H1 (cell line): ENCODE data around the gene PNMA6E. TPM values are rescaled to one million over a fixed set of nuclear protein-coding genes. Genes with fewer than 3 reads are reported as not detected.

Experiments
- CHD7 ChIP-seq: fragments of 300-600 bp; sonication (generic); IDR thresholded peaks from 2 replicates; pipeline ENCODE4 v1.7.1; 2012; ENCODE audit warnings: low read length, moderate library complexity, mild to moderate bottlenecking, inconsistent platforms; ENCODE audit not compliant: insufficient replicate concordance
- polyA plus RNA-seq, 7 experiments: library from polyadenylated mRNA; depleted of rRNA in 3 of 7; stranded (reverse) in 5 of 7; unstranded in 2 of 7; fragments of >200 nt in 5 of 7; fragments of 200-250 nt in 2 of 7; gene quantifications; 1 replicate in 5 of 7; 2 replicates in 1 of 7; 4 replicates in 1 of 7; pipeline versions ENCODE4 v1.2.1 to v1.2.3, GENCODE V29; 2011 to 2013; ENCODE audit warnings: missing spikeins in 2 of 7, mixed read lengths in 2 of 7
- total RNA-seq: library from RNA; stranded (reverse); fragmentation: NEBNext Ultra II Directional; extraction: Animal tissue kit (Norgen Biotek cat#: 25700); gene quantifications from 2 replicates; pipeline ENCODE4 v1.2.1, GENCODE V29; 2021

PNMA6E gene
- total and polyA plus RNA-seq, 2 of the 8 experiments (the other 6 are each of a cell fraction or from before 2014, with no cell fraction given) = not detected

GRCh38 chrX:153408871-153409351 lies 7.8 kb upstream of the PNMA6E start (continued):
- TF ChIP-seq CHD7 = no peak
- TF ChIP-seq, all 59 proteins: peak for 0
